DOHH2 (cell line): ENCODE data around the gene AK6.

Source experiments
- H3F3A ChIP-seq: fragments of 200-600 bp; sonication (generic), shearing (Covaris generic); 2 replicates; pipeline ENCODE4 v1.6.0; 2016; ENCODE audit warnings: antibody characterized with exemption, mild to moderate bottlenecking; ENCODE audit not compliant: control insufficient read depth, insufficient read depth
- H3K27ac ChIP-seq: fragments of 200-600 bp; sonication (generic); 2 replicates; pipeline ENCODE4 v1.5.1; 2014; ENCODE audit warnings: low read depth, mild to moderate bottlenecking, low read length, moderate library complexity
- H3K27me3 ChIP-seq: fragments of 200-600 bp; sonication (generic); 2 replicates; pipeline ENCODE4 v1.6.1; 2014; ENCODE audit warnings: mild to moderate bottlenecking, low read length, mixed read lengths; ENCODE audit not compliant: control insufficient read depth
- H3K36me3 ChIP-seq: fragments of 200-600 bp; sonication (generic); 2 replicates; pipeline ENCODE4 v1.6.1; 2014; ENCODE audit warnings: mild to moderate bottlenecking, low read length, moderate library complexity, mixed read lengths; ENCODE audit not compliant: control insufficient read depth
- H3K4me1 ChIP-seq: fragments of 200-600 bp; sonication (generic); 2 replicates; pipeline ENCODE4 v1.6.1; 2014; ENCODE audit warnings: mild to moderate bottlenecking, low read length, mixed read lengths; ENCODE audit not compliant: control insufficient read depth
- H3K4me2 ChIP-seq: fragments of 200-600 bp; sonication (generic); 2 replicates; pipeline ENCODE4 v1.6.0; 2014; ENCODE audit warnings: mild to moderate bottlenecking, low read length, moderate library complexity
- H3K4me3 ChIP-seq: fragments of 200-600 bp; sonication (generic); 2 replicates; pipeline ENCODE4 v1.5.1; 2014; ENCODE audit warnings: mild to moderate bottlenecking, low read length, mixed read lengths
- H3K79me2 ChIP-seq: fragments of 200-600 bp; sonication (generic); 2 replicates; pipeline ENCODE4 v1.6.1; 2014; ENCODE audit warnings: mild to moderate bottlenecking, low read length, mixed read lengths; ENCODE audit not compliant: control insufficient read depth
- H3K9me2 ChIP-seq: fragments of 200-600 bp; sonication (generic); replicated peaks from 2 replicates; pipeline ENCODE4 v1.6.1; 2014; ENCODE audit warnings: mild to moderate bottlenecking, low read length, mixed read lengths; ENCODE audit not compliant: control insufficient read depth
- H3K9me3 ChIP-seq: fragments of 200-600 bp; sonication (generic); 2 replicates; pipeline ENCODE4 v1.6.1; 2014; ENCODE audit warnings: antibody characterized with exemption, low read length, mixed read lengths; ENCODE audit not compliant: control insufficient read depth, insufficient read depth
- H4K20me1 ChIP-seq: fragments of 200-600 bp; sonication (generic); 2 replicates; pipeline ENCODE4 v1.6.0; 2014; ENCODE audit warnings: low read depth, mild to moderate bottlenecking, antibody characterized with exemption, low read length, moderate library complexity; ENCODE audit not compliant: control insufficient read depth, insufficient read depth
- CTCF ChIP-seq: fragments of 200-600 bp; sonication (generic); IDR thresholded peaks from one replicate; pipeline ENCODE4 v1.5.1; 2014; ENCODE audit warnings: antibody characterized with exemption, mild to moderate bottlenecking, low read depth, low read length; ENCODE audit not compliant: poor library complexity, severe bottlenecking
- EZH2phosphoT487 ChIP-seq: fragments of 200-600 bp; sonication (generic); IDR thresholded peaks from 2 replicates; pipeline ENCODE4 v1.6.1; 2017; ENCODE audit warnings: borderline replicate concordance, mild to moderate bottlenecking, antibody characterized with exemption, low read length, moderate library complexity, mixed read lengths

The AK6 gene

GRCh38 chr5:69416180-69416579 lies 46.9 kb upstream of the AK6 start:
- Histone ChIP-seq H3K9me2 (no peaks in the 10 kb centered on the region), H3K27ac (no peak overlapping the region), H3K36me3 (peaks cover 67% of the 10 kb centered on the region), H3F3A (peaks cover 9% of the 10 kb centered on the region; the same call in 1 of the 2 replicates), H3K4me2 (no peak overlapping the region), H3K27me3 (no peaks in the 10 kb centered on the region), H4K20me1 (no peaks in the 10 kb centered on the region), H3K79me2 (no peaks in the 10 kb centered on the region), H3K4me3 (no peak overlapping the region), H3K9me3 (no peaks in the 10 kb centered on the region), H3K4me1 (no peaks in the 10 kb centered on the region)
- no peak for TF ChIP-seq EZH2phosphoT487
- TF ChIP-seq CTCF: no peak

DNA sequence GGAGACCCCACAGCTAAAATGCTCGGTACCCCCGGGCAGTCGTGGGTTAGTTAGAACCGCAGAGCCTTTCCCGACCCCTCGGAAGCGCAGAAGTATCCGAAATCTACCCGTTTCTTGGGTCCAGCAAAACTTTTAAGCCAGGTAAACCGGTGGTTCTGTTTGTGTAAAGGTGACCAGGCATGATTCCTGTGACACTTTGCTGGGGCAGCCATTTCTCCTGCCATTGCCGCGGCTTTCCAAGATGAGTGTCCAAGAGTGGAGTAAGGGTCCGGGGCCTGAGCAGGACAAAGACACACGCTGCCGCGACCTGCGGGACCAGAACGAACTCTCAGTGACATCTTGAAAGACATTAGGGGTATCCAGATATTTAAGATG lies 46.3 kb upstream of the AK6 start:
- Histone ChIP-seq H3K9me3 (no peaks in the 10 kb centered on the region), H3F3A (peaks cover 9% of the 10 kb centered on the region; the same call in 1 of the 2 replicates), H3K36me3 (peaks cover 71% of the 10 kb centered on the region), H4K20me1 (no peaks in the 10 kb centered on the region), H3K4me3 (no peak overlapping the region), H3K79me2 (no peaks in the 10 kb centered on the region), H3K27me3 (no peaks in the 10 kb centered on the region), H3K9me2 (no peaks in the 10 kb centered on the region), H3K27ac (no peak overlapping the region), H3K4me1 (no peaks in the 10 kb centered on the region), H3K4me2 (no peak overlapping the region)
- TF ChIP-seq CTCF: no peak
- no peak for TF ChIP-seq EZH2phosphoT487

DNA sequence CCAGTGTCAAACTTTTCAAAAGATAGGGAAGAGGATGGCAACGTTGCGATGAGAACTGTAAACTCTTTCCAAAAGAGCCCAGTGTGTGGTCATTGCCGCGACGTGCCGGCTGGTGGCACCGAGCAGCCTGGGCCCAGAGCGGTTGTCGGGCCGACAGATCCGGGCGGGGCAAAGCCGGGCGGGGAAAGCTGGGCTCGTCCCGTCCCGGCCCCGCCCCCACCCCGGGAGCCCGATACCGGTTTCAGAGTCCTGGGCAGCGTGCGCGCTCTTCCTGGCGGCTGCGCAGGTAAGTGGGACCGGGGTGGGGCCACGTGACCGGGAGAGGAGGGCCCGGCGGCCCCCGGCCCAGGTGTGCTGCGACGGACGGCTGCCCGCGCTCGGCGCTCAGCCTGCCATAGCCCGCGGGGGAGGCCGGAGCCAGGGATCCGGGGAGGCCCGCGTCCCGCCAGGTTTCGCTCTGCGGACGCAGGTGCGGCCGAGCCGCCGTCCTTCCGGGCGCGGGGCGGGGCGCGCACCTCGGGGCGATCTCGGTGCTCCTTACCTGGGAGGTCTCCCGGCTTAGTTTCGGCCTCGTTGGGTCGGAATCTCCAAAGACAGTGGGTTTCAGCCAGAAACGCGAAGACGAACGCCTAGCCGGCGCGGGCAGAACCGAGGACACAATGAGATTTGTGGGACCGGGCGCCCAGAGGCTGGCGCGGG lies 45.7 kb upstream of the AK6 start, which contains the start of gene MARVELD2:
Gene MARVELD2 (plus strand): TSS at position 232 of the 699 bp plus-strand sequence. CDS start 4,270 bp downstream, outside the sequence.
- no peaks in the 10 kb centered on the region for H3K79me2 ChIP-seq
- H3K9me2 ChIP-seq: no peaks in the 10 kb centered on the region
- H3K27ac ChIP-seq: no peak within 1 kb of the TSS
- H3K36me3 ChIP-seq: peaks cover 73% of the 10 kb centered on the region
- TF ChIP-seq CTCF: no peak
- no peak for TF ChIP-seq EZH2phosphoT487
- no peaks in the 10 kb centered on the region for H3K4me1 ChIP-seq
- peaks cover 9% of the 10 kb centered on the region; the same call in 1 of the 2 replicates for H3F3A ChIP-seq
- no peaks in the 10 kb centered on the region for H3K9me3 ChIP-seq
- H3K4me2 ChIP-seq: no peak within 1 kb of the TSS
- no peaks in the 10 kb centered on the region for H3K27me3 ChIP-seq
- H4K20me1 ChIP-seq: no peaks in the 10 kb centered on the region
- no peak within 1 kb of the TSS for H3K4me3 ChIP-seq
